Measurements from ENCODE around the gene CDK17. TPM values are rescaled to one million over a fixed set of nuclear protein-coding genes. Genes with fewer than 3 reads are reported as not detected.
"Not testable (repeated sequence)": the region's sequence is repeated elsewhere in the genome, so short reads cannot be mapped to it uniquely, and the experiment has no call there.

The CDK17 gene
- total and polyA plus RNA-seq, 2 donors: 32.9 to 49.2 TPM

- Histone ChIP-seq H3K9me3 (ENCODE audit: control insufficient read depth in 2 of 2, insufficient read depth in 1 of 2, low read length in 1 of 2) (peaks cover 0 to 3% of the 10 kb centered on the region in 2 donors), H3K36me3 (ENCODE audit: control insufficient read depth in 2 of 2, insufficient read depth in 2 of 2, low read length in 1 of 2) (peaks cover 0 to 24% of the 10 kb centered on the region in 2 donors), H3K4me1 (ENCODE audit: control insufficient read depth in 2 of 2, insufficient read depth in 2 of 2, low read length in 2 of 2) (peaks cover 33 to 34% of the 10 kb centered on the region in 2 donors), H3K27me3 (ENCODE audit: control insufficient read depth in 2 of 2, insufficient read depth in 1 of 2, low read length in 1 of 2) (no peaks in the 10 kb centered on the region), H3K27ac (ENCODE audit: low read depth in 1 of 2, low read length in 1 of 2) (peak overlapping the region in 1 of 2 donors; percentile 76), H3K4me3 (ENCODE audit: low read length in 2 of 2) (no peak overlapping the region)
- DNase-seq (ENCODE audit: low read depth in 6 of 9, low spot score in 9 of 9): peak in 2 of 9 donors; percentile 27 to 49
- 86% methylated on average over 3 of the region's 3 CpGs for WGBS
Observed at GRCh38 chr12:96327889-96328288, 72.3 kb downstream of the CDK17 start.

- Histone ChIP-seq H3K9me3 (ENCODE audit: control insufficient read depth in 2 of 2, insufficient read depth in 1 of 2, low read length in 1 of 2) (peaks cover 0 to 3% of the 10 kb centered on the region in 2 donors), H3K4me1 (ENCODE audit: control insufficient read depth in 2 of 2, insufficient read depth in 2 of 2, low read length in 2 of 2) (peaks cover 33 to 34% of the 10 kb centered on the region in 2 donors), H3K4me3 (ENCODE audit: low read length in 2 of 2) (no peak overlapping the region), H3K27ac (ENCODE audit: low read depth in 1 of 2, low read length in 1 of 2) (peak overlapping the region; percentile 71 to 76), H3K36me3 (ENCODE audit: control insufficient read depth in 2 of 2, insufficient read depth in 2 of 2, low read length in 1 of 2) (peaks cover 0 to 28% of the 10 kb centered on the region in 2 donors), H3K27me3 (ENCODE audit: control insufficient read depth in 2 of 2, insufficient read depth in 1 of 2, low read length in 1 of 2) (no peaks in the 10 kb centered on the region)
- DNase-seq (ENCODE audit: low read depth in 6 of 9, low spot score in 9 of 9): peak in 2 of 9 donors; percentile 21 to 37
- 80% methylated on average over 1 of the region's 1 CpG for WGBS
Observed at GRCh38 chr12:96327346-96327745, 72.9 kb downstream of the CDK17 start.

- 36% methylated on average over 6 of the region's 6 CpGs for WGBS
- Histone ChIP-seq H3K9me3 (ENCODE audit: control insufficient read depth in 2 of 2, insufficient read depth in 1 of 2, low read length in 1 of 2) (peaks cover 0 to 3% of the 10 kb centered on the region in 2 donors), H3K36me3 (ENCODE audit: control insufficient read depth in 2 of 2, insufficient read depth in 2 of 2, low read length in 1 of 2) (peaks cover 3 to 32% of the 10 kb centered on the region in 2 donors), H3K27me3 (ENCODE audit: control insufficient read depth in 2 of 2, insufficient read depth in 1 of 2, low read length in 1 of 2) (no peaks in the 10 kb centered on the region), H3K27ac (ENCODE audit: low read depth in 1 of 2, low read length in 1 of 2) (peak overlapping the region; percentile 49 to 76), H3K4me1 (ENCODE audit: control insufficient read depth in 2 of 2, insufficient read depth in 2 of 2, low read length in 2 of 2) (peaks cover 33 to 34% of the 10 kb centered on the region in 2 donors), H3K4me3 (ENCODE audit: low read length in 2 of 2) (no peak overlapping the region)
- DNase-seq (ENCODE audit: low read depth in 6 of 9, low spot score in 9 of 9): peak in 3 of 9 donors; percentile 27 to 49 (median 43)
Observed at GRCh38 chr12:96326628-96327227, 73.5 kb downstream of the CDK17 start.

GRCh38 chr12:96323906-96324305 lies 76.3 kb downstream of the CDK17 start:
- Histone ChIP-seq H3K36me3 (ENCODE audit: control insufficient read depth in 2 of 2, insufficient read depth in 2 of 2, low read length in 1 of 2) (peaks cover 3 to 30% of the 10 kb centered on the region in 2 donors), H3K27ac (ENCODE audit: low read depth in 1 of 2, low read length in 1 of 2) (no peak overlapping the region), H3K27me3 (ENCODE audit: control insufficient read depth in 2 of 2, insufficient read depth in 1 of 2, low read length in 1 of 2) (no peaks in the 10 kb centered on the region), H3K4me3 (ENCODE audit: low read length in 2 of 2) (no peak overlapping the region), H3K4me1 (ENCODE audit: control insufficient read depth in 2 of 2, insufficient read depth in 2 of 2, low read length in 2 of 2) (peaks cover 22 to 29% of the 10 kb centered on the region in 2 donors), H3K9me3 (ENCODE audit: control insufficient read depth in 2 of 2, insufficient read depth in 1 of 2, low read length in 1 of 2) (peaks cover 0 to 3% of the 10 kb centered on the region in 2 donors)
- DNase-seq (ENCODE audit: low read depth in 6 of 9, low spot score in 9 of 9): no peak
- 94% methylated on average over 3 of the region's 3 CpGs for WGBS

- Histone ChIP-seq H3K9me3 (ENCODE audit: control insufficient read depth in 2 of 2, insufficient read depth in 1 of 2, low read length in 1 of 2) (peaks cover 0 to 3% of the 10 kb centered on the region in 2 donors), H3K27ac (ENCODE audit: low read depth in 1 of 2, low read length in 1 of 2) (no peak overlapping the region), H3K36me3 (ENCODE audit: control insufficient read depth in 2 of 2, insufficient read depth in 2 of 2, low read length in 1 of 2) (peaks cover 3 to 30% of the 10 kb centered on the region in 2 donors), H3K4me1 (ENCODE audit: control insufficient read depth in 2 of 2, insufficient read depth in 2 of 2, low read length in 2 of 2) (peaks cover 14 to 21% of the 10 kb centered on the region in 2 donors), H3K27me3 (ENCODE audit: control insufficient read depth in 2 of 2, insufficient read depth in 1 of 2, low read length in 1 of 2) (no peaks in the 10 kb centered on the region), H3K4me3 (ENCODE audit: low read length in 2 of 2) (no peak overlapping the region)
- 95% methylated on average over 1 of the region's 1 CpG for WGBS
- no peak for DNase-seq (ENCODE audit: low read depth in 6 of 9, low spot score in 9 of 9)
Observed at GRCh38 chr12:96322720-96323119, 77.5 kb downstream of the CDK17 start.

- Histone ChIP-seq H3K27me3 (ENCODE audit: control insufficient read depth in 2 of 2, insufficient read depth in 1 of 2, low read length in 1 of 2) (no peaks in the 10 kb centered on the region), H3K27ac (ENCODE audit: low read depth in 1 of 2, low read length in 1 of 2) (no peak overlapping the region), H3K4me1 (ENCODE audit: control insufficient read depth in 2 of 2, insufficient read depth in 2 of 2, low read length in 2 of 2) (peaks cover 7 to 15% of the 10 kb centered on the region in 2 donors), H3K9me3 (ENCODE audit: control insufficient read depth in 2 of 2, insufficient read depth in 1 of 2, low read length in 1 of 2) (no peaks in the 10 kb centered on the region), H3K36me3 (ENCODE audit: control insufficient read depth in 2 of 2, insufficient read depth in 2 of 2, low read length in 1 of 2) (peaks cover 3 to 30% of the 10 kb centered on the region in 2 donors), H3K4me3 (ENCODE audit: low read length in 2 of 2) (no peak overlapping the region)
- WGBS: 97% methylated on average over 6 of the region's 6 CpGs
- no peak for DNase-seq (ENCODE audit: low read depth in 6 of 9, low spot score in 9 of 9)
Observed at GRCh38 chr12:96321941-96322340, 78.3 kb downstream of the CDK17 start.

GRCh38 chr12:96317801-96318200 lies 82.4 kb downstream of the CDK17 start:
- not testable (repeated sequence) for DNase-seq (ENCODE audit: low read depth in 6 of 9, low spot score in 9 of 9)

GRCh38 chr12:96315741-96316481 lies 84.3 kb downstream of the CDK17 start:
- DNase-seq (ENCODE audit: low read depth in 6 of 9, low spot score in 9 of 9): peak in 3 of 9 donors; percentile 12 to 69 (median 18)
- peak overlapping the region; percentile 42 to 87 for H3K27ac ChIP-seq (ENCODE audit: low read depth in 1 of 2, low read length in 1 of 2)

More at GRCh38 chr12:96317801-96318200, 82.4 kb downstream of the CDK17 start:
- not testable (repeated sequence) for H3K4me1 ChIP-seq (ENCODE audit: control insufficient read depth in 2 of 2, insufficient read depth in 2 of 2, low read length in 2 of 2); H3K27ac ChIP-seq (ENCODE audit: low read depth in 1 of 2, low read length in 1 of 2); H3K36me3 ChIP-seq (ENCODE audit: control insufficient read depth in 2 of 2, insufficient read depth in 2 of 2, low read length in 1 of 2); H3K9me3 ChIP-seq (ENCODE audit: control insufficient read depth in 2 of 2, insufficient read depth in 1 of 2, low read length in 1 of 2); H3K27me3 ChIP-seq (ENCODE audit: control insufficient read depth in 2 of 2, insufficient read depth in 1 of 2, low read length in 1 of 2); H3K4me3 ChIP-seq (ENCODE audit: low read length in 2 of 2)
- 89% methylated on average over 2 of the region's 2 CpGs for WGBS

GRCh38 chr12:96314723-96315122 lies 85.5 kb downstream of the CDK17 start:
- no peak overlapping the region for H3K4me3 ChIP-seq (ENCODE audit: low read length in 2 of 2)
- no peaks in the 10 kb centered on the region for H3K27me3 ChIP-seq (ENCODE audit: control insufficient read depth in 2 of 2, insufficient read depth in 1 of 2, low read length in 1 of 2)
- H3K9me3 ChIP-seq (ENCODE audit: control insufficient read depth in 2 of 2, insufficient read depth in 1 of 2, low read length in 1 of 2): no peaks in the 10 kb centered on the region
- peaks cover 0 to 7% of the 10 kb centered on the region in 2 donors for H3K36me3 ChIP-seq (ENCODE audit: control insufficient read depth in 2 of 2, insufficient read depth in 2 of 2, low read length in 1 of 2)
- DNase-seq (ENCODE audit: low read depth in 6 of 9, low spot score in 9 of 9): peak in 1 of 9 donors; percentile 24
- no peak overlapping the region for H3K27ac ChIP-seq (ENCODE audit: low read depth in 1 of 2, low read length in 1 of 2)
- H3K4me1 ChIP-seq (ENCODE audit: control insufficient read depth in 2 of 2, insufficient read depth in 2 of 2, low read length in 2 of 2): peaks cover 0 to 5% of the 10 kb centered on the region in 2 donors
- WGBS: 91% methylated on average over 2 of the region's 2 CpGs

More at GRCh38 chr12:96315741-96316481, 84.3 kb downstream of the CDK17 start:
- not testable (repeated sequence) for H3K9me3 ChIP-seq (ENCODE audit: control insufficient read depth in 2 of 2, insufficient read depth in 1 of 2, low read length in 1 of 2); H3K27me3 ChIP-seq (ENCODE audit: control insufficient read depth in 2 of 2, insufficient read depth in 1 of 2, low read length in 1 of 2); H3K4me1 ChIP-seq (ENCODE audit: control insufficient read depth in 2 of 2, insufficient read depth in 2 of 2, low read length in 2 of 2); H3K36me3 ChIP-seq (ENCODE audit: control insufficient read depth in 2 of 2, insufficient read depth in 2 of 2, low read length in 1 of 2)
- peak overlapping the region; percentile 25 to 26 for H3K4me3 ChIP-seq (ENCODE audit: low read length in 2 of 2)
- WGBS: 61% methylated on average over 33 of the region's 33 CpGs
